GM23338 (cell line): ENCODE results near the gene GLS. TPM values are rescaled to one million over a fixed set of nuclear protein-coding genes. Genes with fewer than 3 reads are reported as not detected.

Experiments used
- ATAC-seq: fragments of 200-7000 bp; cut with Tn5 transposase; 3 replicates; pipeline ENCODE4 v1.9.1; 2020
- DNase-seq: peaks from one replicate; pipeline ENCODE4 v3.0.0-alpha.2; 2015; ENCODE audit warnings: low spot score
- H2AFZ ChIP-seq: fragments of 200-600 bp; sonication (generic); 2 replicates; pipeline ENCODE4 v1.8.0; 2016; ENCODE audit warnings: antibody characterized with exemption, mild to moderate bottlenecking, moderate library complexity
- H3F3A ChIP-seq: fragments of 200-600 bp; sonication (generic); replicated peaks from 2 replicates; pipeline ENCODE4 v1.8.0; 2017; ENCODE audit warnings: antibody characterized with exemption, mixed run types, low read depth
- H3K27ac ChIP-seq: fragments of 200-600 bp; sonication (generic); 2 replicates; pipeline ENCODE4 v1.6.1; 2016; ENCODE audit warnings: low read depth
- H3K27me3 ChIP-seq: fragments of 200-600 bp; sonication (generic); 2 replicates; pipeline ENCODE4 v1.8.0; 2016; ENCODE audit warnings: mild to moderate bottlenecking, mixed run types, moderate library complexity; ENCODE audit not compliant: insufficient read depth
- H3K36me3 ChIP-seq: fragments of 200-600 bp; sonication (generic); 2 replicates; pipeline ENCODE4 v1.8.0; 2016; ENCODE audit warnings: mild to moderate bottlenecking; ENCODE audit not compliant: insufficient read depth
- H3K4me1 ChIP-seq: fragments of 200-600 bp; sonication (generic); 2 replicates; pipeline ENCODE4 v1.8.0; 2016; ENCODE audit warnings: mild to moderate bottlenecking, moderate library complexity; ENCODE audit not compliant: insufficient read depth
- H3K4me2 ChIP-seq: fragments of 200-600 bp; sonication (generic); 2 replicates; pipeline ENCODE4 v1.7.1; 2017; ENCODE audit warnings: mixed run types
- H3K4me3 ChIP-seq: fragments of 200-600 bp; sonication (generic); 2 replicates; pipeline ENCODE4 v1.6.1; 2016; ENCODE audit warnings: mixed run types
- H3K79me2 ChIP-seq: fragments of 200-600 bp; sonication (generic); replicated peaks from 2 replicates; pipeline ENCODE4 v1.8.0; 2017; ENCODE audit warnings: mild to moderate bottlenecking; ENCODE audit not compliant: insufficient read depth
- H3K9me2 ChIP-seq: fragments of 200-600 bp; sonication (generic); 2 replicates; pipeline ENCODE4 v1.8.0; 2017; ENCODE audit not compliant: insufficient read depth
- H4K20me1 ChIP-seq: fragments of 200-600 bp; sonication (generic); replicated peaks from 2 replicates; pipeline ENCODE4 v1.8.0; 2017; ENCODE audit warnings: mild to moderate bottlenecking; ENCODE audit not compliant: insufficient read depth
- H3K27ac Mint-ChIP-seq: 2 replicates; pipeline ENCODE4 v1.8.0; 2020; ENCODE audit warnings: inconsistent platforms, mild to moderate bottlenecking, moderate library complexity, mixed read lengths
- H3K27me3 Mint-ChIP-seq: 3 replicates; pipeline ENCODE4 v1.8.0; 2022; ENCODE audit warnings: low read depth, mild to moderate bottlenecking, moderate library complexity, mixed read lengths, inconsistent platforms; ENCODE audit not compliant: insufficient read depth, poor library complexity
- H3K36me3 Mint-ChIP-seq: 3 replicates; pipeline ENCODE4 v1.8.0; 2021; ENCODE audit warnings: low read depth, mild to moderate bottlenecking, inconsistent platforms, moderate library complexity, mixed read lengths
- H3K4me1 Mint-ChIP-seq: 3 replicates; pipeline ENCODE4 v1.8.0; 2020; ENCODE audit warnings: mild to moderate bottlenecking, inconsistent platforms, mixed read lengths
- H3K4me3 Mint-ChIP-seq: 3 replicates; pipeline ENCODE4 v1.8.0; 2021; ENCODE audit warnings: moderate library complexity, mild to moderate bottlenecking, inconsistent platforms, mixed read lengths
- H3K9me3 Mint-ChIP-seq: 3 replicates; pipeline ENCODE4 v1.8.0; 2020; ENCODE audit warnings: moderate library complexity, mild to moderate bottlenecking, inconsistent platforms, mixed read lengths
- EZH2 ChIP-seq: fragments of 200-600 bp; sonication (generic); IDR thresholded peaks from one replicate; pipeline ENCODE4 v1.8.0; 2017; ENCODE audit warnings: antibody characterized with exemption, mild to moderate bottlenecking, low read depth; ENCODE audit not compliant: unreplicated experiment
- EZH2phosphoT487 ChIP-seq: fragments of 200-600 bp; sonication (generic); IDR thresholded peaks from one replicate; pipeline ENCODE4 v1.8.1; 2018; ENCODE audit warnings: antibody characterized with exemption; ENCODE audit not compliant: unreplicated experiment
- NANOG ChIP-seq: IDR thresholded peaks from 2 replicates; pipeline ENCODE4 v1.6.1; 2016; ENCODE audit warnings: antibody characterized with exemption, borderline replicate concordance
- POLR2AphosphoS5 ChIP-seq: IDR thresholded peaks from 2 replicates; pipeline ENCODE4 v1.6.1; 2016; ENCODE audit warnings: antibody characterized with exemption, low read depth
- STAT1 ChIP-seq: IDR thresholded peaks from one replicate; pipeline ENCODE4 v1.6.1; 2016; ENCODE audit warnings: antibody characterized with exemption; ENCODE audit not compliant: unreplicated experiment
- ZNF114 ChIP-seq: fragments of 250-450 bp; sonication (Bioruptor Pico); IDR thresholded peaks from 2 replicates; pipeline ENCODE4 v1.5.0; 2020; ENCODE audit warnings: mild to moderate bottlenecking, moderate library complexity
- polyA plus RNA-seq: library from polyadenylated mRNA; unstranded; fragments of >200 nt; fragmentation: Nextera tagmentation; extraction: Ambion mirVana; gene quantifications from 2 replicates; pipeline ENCODE4 v1.2.1, GENCODE V29; 2016
- total RNA-seq: library from RNA; depleted of rRNA; stranded (reverse); fragments of >200 nt; shearing (Covaris generic); gene quantifications from 2 replicates; pipeline ENCODE4 v1.2.3, GENCODE V29; 2014
- TF ChIP-seq, protein P1 (sequence below), 2 experiments: fragments of 200-600 bp in 1 of 2; sonication (generic) in 1 of 2; conservative IDR thresholded peaks; 2 replicates each; pipeline versions ENCODE4 v1.5.1 to v1.6.1; 2016 to 2017; ENCODE audit warnings: antibody characterized with exemption in 2 of 2, low read depth in 2 of 2, mild to moderate bottlenecking in 2 of 2, moderate library complexity in 1 of 2
- TF ChIP-seq, protein P2 (sequence below): IDR thresholded peaks from 2 replicates; pipeline ENCODE4 v1.6.1; 2016; ENCODE audit warnings: antibody characterized with exemption
- TF ChIP-seq, protein P3 (sequence below): fragments of 250-450 bp; sonication (Bioruptor Pico); IDR thresholded peaks from 2 replicates; pipeline ENCODE4 v1.5.0; 2020; ENCODE audit warnings: mild to moderate bottlenecking, moderate library complexity

GLS gene
- total and polyA plus RNA-seq, 2 experiments from 2014 or later = 38.1 to 172 TPM

DNA sequence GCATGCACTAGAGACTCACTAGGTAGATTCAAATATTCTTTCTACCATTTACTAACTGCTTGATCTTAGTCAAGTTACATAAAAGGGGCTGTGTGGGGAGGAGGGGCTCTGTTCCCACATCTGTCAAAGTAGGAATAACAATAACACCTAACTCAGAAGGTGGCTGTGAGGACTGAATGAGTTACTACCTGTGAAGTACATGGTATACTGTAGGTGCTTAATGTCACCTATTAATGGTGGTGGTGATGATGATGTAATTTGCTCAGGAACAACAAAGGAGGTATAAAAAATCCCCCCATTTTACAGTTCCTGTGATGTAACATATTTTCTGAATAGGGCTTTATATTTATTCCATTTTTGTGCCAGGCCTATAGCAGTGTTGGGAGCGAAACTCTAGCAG, 92.6 kb downstream of the GLS start (continued):
- TF ChIP-seq, protein P1, sequence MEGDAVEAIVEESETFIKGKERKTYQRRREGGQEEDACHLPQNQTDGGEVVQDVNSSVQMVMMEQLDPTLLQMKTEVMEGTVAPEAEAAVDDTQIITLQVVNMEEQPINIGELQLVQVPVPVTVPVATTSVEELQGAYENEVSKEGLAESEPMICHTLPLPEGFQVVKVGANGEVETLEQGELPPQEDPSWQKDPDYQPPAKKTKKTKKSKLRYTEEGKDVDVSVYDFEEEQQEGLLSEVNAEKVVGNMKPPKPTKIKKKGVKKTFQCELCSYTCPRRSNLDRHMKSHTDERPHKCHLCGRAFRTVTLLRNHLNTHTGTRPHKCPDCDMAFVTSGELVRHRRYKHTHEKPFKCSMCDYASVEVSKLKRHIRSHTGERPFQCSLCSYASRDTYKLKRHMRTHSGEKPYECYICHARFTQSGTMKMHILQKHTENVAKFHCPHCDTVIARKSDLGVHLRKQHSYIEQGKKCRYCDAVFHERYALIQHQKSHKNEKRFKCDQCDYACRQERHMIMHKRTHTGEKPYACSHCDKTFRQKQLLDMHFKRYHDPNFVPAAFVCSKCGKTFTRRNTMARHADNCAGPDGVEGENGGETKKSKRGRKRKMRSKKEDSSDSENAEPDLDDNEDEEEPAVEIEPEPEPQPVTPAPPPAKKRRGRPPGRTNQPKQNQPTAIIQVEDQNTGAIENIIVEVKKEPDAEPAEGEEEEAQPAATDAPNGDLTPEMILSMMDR (conservative IDR thresholded peaks at IDR 0.05; ENCODE audit: low read depth in 2 of 2) = no peak

DNA sequence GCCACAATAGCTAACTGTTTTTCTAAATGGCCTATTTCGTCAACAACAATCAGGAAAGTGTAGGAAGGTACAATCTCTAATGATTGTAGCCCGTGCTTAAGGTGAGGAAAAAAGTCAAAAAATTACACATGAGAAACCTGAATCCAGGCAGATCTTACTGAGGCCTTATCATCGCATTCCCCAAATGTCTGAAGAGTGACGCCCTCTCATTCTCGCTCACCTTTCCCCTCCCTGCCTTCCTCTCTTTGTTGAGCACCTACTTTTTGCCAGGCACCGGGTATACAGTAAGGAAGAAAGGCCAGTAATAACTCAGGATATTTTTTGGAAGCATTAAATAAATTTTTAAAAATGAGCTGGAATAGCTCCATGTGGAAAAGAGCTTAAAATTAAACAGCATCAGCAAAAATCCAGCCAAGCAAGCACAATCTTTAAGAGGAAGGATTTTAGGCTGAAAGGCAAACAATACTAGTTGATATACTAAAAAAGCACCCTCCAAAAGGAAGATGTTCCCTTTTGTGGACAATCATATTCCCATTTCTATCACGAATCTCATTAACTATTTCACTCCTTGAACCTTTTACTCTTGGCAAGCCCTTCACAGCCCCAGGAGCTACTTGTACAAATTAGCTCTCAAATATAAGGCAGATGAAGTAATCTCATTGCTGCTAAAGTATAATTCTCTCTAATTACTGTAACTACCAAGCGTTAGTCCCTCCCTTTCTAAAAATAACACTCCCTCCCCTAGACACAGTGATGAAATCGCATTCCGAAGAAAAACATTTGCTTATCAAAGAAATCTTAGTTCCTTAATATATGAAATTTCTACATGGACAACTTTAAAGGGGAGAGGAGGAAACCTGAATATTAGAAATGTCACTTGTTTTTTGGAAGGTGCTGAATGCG, 93.4 kb downstream of the GLS start:
- Mint-ChIP-seq H3K4me1 (no peaks in the 10 kb centered on the region), H3K4me3 (no peak overlapping the region), H3K27me3 (peaks cover 1% of the 10 kb centered on the region), H3K9me3 (no peaks in the 10 kb centered on the region; the same call in 2 of the 3 replicates), H3K36me3 (peaks cover 84% of the 10 kb centered on the region), H3K27ac (peak overlapping the region; percentile 42; the same call in 1 of the 2 replicates)
- Histone ChIP-seq H3K4me1 (no peaks in the 10 kb centered on the region), H3K27ac (0 out of 2 replicates have a peak overlapping the region, but pooled peaks have one; percentile 45), H3K79me2 (no peaks in the 10 kb centered on the region), H3K9me2 (no peaks in the 10 kb centered on the region), H3K36me3 (peaks cover 53% of the 10 kb centered on the region), H3F3A (no peaks in the 10 kb centered on the region), H3K4me2 (no peak overlapping the region), H3K4me3 (no peak overlapping the region), H4K20me1 (peaks cover 4% of the 10 kb centered on the region), H3K27me3 (no peaks in the 10 kb centered on the region), H2AFZ (no peak overlapping the region)
- DNase-seq (no peak), ATAC-seq (no peak)
- TF ChIP-seq ZNF114 (no peak), NANOG (no peak), STAT1 (no peak), EZH2 (no peak), EZH2phosphoT487 (no peak), POLR2AphosphoS5 (no peak)
- TF ChIP-seq, protein P1 (conservative IDR thresholded peaks at IDR 0.05; ENCODE audit: low read depth in 2 of 2) = no peak
- TF ChIP-seq, protein P2, sequence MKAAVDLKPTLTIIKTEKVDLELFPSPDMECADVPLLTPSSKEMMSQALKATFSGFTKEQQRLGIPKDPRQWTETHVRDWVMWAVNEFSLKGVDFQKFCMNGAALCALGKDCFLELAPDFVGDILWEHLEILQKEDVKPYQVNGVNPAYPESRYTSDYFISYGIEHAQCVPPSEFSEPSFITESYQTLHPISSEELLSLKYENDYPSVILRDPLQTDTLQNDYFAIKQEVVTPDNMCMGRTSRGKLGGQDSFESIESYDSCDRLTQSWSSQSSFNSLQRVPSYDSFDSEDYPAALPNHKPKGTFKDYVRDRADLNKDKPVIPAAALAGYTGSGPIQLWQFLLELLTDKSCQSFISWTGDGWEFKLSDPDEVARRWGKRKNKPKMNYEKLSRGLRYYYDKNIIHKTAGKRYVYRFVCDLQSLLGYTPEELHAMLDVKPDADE = no peak
- TF ChIP-seq, protein P3, sequence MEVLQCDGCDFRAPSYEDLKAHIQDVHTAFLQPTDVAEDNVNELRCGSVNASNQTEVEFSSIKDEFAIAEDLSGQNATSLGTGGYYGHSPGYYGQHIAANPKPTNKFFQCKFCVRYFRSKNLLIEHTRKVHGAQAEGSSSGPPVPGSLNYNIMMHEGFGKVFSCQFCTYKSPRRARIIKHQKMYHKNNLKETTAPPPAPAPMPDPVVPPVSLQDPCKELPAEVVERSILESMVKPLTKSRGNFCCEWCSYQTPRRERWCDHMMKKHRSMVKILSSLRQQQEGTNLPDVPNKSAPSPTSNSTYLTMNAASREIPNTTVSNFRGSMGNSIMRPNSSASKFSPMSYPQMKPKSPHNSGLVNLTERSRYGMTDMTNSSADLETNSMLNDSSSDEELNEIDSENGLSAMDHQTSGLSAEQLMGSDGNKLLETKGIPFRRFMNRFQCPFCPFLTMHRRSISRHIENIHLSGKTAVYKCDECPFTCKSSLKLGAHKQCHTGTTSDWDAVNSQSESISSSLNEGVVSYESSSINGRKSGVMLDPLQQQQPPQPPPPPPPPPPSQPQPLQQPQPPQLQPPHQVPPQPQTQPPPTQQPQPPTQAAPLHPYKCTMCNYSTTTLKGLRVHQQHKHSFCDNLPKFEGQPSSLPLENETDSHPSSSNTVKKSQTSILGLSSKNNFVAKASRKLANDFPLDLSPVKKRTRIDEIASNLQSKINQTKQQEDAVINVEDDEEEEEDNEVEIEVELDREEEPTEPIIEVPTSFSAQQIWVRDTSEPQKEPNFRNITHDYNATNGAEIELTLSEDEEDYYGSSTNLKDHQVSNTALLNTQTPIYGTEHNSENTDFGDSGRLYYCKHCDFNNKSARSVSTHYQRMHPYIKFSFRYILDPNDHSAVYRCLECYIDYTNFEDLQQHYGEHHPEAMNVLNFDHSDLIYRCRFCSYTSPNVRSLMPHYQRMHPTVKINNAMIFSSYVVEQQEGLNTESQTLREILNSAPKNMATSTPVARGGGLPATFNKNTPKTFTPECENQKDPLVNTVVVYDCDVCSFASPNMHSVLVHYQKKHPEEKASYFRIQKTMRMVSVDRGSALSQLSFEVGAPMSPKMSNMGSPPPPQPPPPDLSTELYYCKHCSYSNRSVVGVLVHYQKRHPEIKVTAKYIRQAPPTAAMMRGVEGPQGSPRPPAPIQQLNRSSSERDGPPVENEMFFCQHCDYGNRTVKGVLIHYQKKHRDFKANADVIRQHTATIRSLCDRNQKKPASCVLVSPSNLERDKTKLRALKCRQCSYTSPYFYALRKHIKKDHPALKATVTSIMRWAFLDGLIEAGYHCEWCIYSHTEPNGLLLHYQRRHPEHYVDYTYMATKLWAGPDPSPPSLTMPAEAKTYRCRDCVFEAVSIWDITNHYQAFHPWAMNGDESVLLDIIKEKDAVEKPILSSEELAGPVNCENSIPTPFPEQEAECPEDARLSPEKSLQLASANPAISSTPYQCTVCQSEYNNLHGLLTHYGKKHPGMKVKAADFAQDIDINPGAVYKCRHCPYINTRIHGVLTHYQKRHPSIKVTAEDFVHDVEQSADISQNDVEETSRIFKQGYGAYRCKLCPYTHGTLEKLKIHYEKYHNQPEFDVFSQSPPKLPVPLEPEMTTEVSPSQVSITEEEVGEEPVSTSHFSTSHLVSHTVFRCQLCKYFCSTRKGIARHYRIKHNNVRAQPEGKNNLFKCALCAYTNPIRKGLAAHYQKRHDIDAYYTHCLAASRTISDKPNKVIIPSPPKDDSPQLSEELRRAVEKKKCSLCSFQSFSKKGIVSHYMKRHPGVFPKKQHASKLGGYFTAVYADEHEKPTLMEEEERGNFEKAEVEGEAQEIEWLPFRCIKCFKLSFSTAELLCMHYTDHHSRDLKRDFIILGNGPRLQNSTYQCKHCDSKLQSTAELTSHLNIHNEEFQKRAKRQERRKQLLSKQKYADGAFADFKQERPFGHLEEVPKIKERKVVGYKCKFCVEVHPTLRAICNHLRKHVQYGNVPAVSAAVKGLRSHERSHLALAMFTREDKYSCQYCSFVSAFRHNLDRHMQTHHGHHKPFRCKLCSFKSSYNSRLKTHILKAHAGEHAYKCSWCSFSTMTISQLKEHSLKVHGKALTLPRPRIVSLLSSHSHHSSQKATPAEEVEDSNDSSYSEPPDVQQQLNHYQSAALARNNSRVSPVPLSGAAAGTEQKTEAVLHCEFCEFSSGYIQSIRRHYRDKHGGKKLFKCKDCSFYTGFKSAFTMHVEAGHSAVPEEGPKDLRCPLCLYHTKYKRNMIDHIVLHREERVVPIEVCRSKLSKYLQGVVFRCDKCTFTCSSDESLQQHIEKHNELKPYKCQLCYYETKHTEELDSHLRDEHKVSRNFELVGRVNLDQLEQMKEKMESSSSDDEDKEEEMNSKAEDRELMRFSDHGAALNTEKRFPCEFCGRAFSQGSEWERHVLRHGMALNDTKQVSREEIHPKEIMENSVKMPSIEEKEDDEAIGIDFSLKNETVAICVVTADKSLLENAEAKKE = no peak
